DOHH2 (cell line): ENCODE data around the gene WWOX.

ENCODE experiments used
- EZH2phosphoT487 ChIP-seq: fragments of 200-600 bp; sonication (generic); IDR thresholded peaks from 2 replicates; pipeline ENCODE4 v1.6.1; 2017; ENCODE audit warnings: borderline replicate concordance, mild to moderate bottlenecking, antibody characterized with exemption, low read length, moderate library complexity, mixed read lengths
- TF ChIP-seq, protein P1 (sequence below): fragments of 200-600 bp; sonication (generic); IDR thresholded peaks from one replicate; pipeline ENCODE4 v1.5.1; 2014; ENCODE audit warnings: antibody characterized with exemption, mild to moderate bottlenecking, low read depth, low read length; ENCODE audit not compliant: poor library complexity, severe bottlenecking

DNA sequence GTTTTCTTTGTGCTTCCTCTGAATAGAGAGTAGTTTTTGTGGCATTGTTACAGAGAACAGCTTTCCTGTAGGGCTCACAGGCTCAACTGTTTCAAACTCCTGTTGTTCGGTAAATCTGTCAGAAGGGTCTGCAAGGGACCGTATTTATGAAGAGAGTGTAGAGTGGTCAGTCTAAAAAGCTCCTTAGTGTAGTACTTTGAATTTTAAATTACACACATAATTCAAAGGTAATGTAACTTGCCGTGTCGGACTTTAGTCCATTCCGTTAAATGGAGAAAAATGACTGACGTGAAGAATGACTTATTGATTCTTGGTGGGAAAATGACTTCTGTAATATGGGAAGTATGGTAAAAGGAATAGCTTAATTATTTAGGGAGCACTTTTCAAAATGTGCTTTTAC, 190.9 kb downstream of the WWOX start:
- TF ChIP-seq, protein P1, sequence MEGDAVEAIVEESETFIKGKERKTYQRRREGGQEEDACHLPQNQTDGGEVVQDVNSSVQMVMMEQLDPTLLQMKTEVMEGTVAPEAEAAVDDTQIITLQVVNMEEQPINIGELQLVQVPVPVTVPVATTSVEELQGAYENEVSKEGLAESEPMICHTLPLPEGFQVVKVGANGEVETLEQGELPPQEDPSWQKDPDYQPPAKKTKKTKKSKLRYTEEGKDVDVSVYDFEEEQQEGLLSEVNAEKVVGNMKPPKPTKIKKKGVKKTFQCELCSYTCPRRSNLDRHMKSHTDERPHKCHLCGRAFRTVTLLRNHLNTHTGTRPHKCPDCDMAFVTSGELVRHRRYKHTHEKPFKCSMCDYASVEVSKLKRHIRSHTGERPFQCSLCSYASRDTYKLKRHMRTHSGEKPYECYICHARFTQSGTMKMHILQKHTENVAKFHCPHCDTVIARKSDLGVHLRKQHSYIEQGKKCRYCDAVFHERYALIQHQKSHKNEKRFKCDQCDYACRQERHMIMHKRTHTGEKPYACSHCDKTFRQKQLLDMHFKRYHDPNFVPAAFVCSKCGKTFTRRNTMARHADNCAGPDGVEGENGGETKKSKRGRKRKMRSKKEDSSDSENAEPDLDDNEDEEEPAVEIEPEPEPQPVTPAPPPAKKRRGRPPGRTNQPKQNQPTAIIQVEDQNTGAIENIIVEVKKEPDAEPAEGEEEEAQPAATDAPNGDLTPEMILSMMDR: no peak
- no peak for TF ChIP-seq EZH2phosphoT487
